Smooth muscle cell of the brain vasculature (primary cell): ENCODE measurements around the gene EPHA6.

Experiments used
- DNase-seq: peaks from one replicate; pipeline ENCODE4 v3.0.0-alpha.2; 2012; ENCODE audit warnings: low read depth, low spot score

The EPHA6 gene

DNA sequence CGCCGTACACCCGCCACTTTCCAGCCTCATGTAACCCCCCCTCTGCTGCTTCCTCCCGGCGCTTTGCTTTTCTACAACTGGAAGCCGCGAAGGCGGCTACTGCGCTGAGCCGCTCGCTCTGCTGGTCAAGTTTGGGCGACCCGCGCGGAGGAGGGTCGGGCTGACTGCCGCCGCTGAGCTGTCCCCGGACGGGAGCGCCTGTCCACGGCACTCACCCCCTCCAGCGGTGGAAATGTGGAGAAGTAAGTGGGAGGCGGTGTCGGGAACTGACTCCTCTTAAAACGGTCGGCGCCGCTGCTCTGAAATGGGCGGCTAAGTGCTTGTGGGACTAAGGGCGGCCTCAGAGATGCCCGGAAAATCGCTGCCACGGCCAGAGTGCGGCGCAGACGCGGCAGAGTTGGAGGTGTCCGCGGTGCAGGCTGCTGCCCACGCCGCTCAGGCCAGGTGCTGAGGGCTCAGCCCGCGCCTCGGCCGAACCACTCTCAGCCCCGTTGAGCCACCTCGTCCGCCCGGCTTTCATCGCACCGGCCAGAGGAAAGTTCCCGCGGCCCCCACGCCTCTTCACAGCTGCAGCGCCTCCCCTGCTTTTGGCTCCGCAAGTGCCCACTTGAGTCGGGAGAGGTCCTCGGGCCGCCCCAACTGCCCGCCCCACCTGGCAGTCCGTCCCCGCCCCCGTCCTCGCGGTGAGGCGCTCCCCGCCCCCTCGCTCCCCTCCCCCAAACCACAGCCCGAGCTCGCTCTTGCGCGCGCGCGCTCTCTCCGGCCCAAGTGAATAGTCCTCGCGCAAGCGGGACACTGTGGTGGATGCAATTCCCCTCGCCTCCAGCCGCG lies at the start of gene EPHA6:
Gene EPHA6, plus strand, starts transcription at position 775 of the 831 bp plus-strand sequence.
- no peak for DNase-seq

DNA sequence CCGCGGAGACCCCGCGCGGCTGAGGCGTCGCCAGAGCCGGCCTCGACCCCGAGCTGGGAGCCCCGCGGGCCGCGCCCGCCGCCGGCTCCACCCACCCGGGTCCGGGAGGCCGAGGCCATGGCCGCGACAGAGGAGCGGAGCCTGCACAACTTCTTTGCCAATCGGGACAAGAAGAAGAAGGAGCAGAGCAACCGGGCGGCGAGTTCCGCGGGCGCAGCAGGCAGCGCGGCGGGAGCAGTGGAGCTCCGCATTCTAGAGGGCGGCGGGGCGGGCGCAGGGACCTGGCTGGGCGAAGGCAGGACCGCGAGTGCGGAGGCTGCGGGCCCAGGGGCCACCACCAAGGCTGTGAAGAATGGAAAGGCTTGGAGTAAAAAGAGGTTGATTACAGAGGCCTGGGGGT lies 37.6 kb upstream of the EPHA6 start:
- no peak for DNase-seq

DNA sequence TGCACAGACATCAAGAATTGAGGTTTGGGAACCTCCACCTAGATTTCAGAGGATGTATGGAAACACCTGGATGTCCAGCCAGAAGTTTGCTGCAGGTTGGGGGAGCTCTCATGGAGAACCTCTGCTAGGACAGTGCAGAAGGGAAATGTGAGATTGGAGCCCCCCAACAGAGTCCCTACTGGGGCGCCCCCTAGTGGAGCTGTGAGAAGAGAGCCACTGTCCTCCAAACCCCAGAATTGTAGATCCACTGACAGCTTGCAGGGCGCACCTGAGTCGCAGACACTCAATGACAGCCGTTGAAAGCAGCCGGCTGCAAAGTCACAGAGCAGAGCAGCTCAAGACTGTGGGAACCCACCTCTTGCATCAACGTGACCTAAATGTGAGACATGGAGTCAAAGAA lies 34.6 kb upstream of the EPHA6 start:
- no peak for DNase-seq

DNA sequence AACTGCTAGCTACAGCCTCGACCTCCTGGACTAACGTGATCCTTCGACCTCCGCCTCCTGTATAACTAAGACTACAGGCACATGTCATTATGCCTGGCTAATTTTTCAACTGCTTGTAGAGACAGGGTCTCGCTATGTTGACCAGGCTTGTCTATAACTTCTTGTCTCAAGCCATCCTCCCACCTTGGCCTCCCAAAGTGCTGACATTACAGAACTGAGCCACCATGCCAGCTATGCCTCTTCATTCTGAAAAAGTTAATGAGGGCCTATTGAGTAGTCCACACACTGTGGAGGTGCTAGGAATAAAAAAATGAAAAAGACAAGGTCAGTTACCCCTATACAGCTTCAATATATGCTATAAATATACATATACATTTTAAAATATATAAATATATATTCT lies 18.3 kb upstream of the EPHA6 start:
- DNase-seq = no peak

DNA sequence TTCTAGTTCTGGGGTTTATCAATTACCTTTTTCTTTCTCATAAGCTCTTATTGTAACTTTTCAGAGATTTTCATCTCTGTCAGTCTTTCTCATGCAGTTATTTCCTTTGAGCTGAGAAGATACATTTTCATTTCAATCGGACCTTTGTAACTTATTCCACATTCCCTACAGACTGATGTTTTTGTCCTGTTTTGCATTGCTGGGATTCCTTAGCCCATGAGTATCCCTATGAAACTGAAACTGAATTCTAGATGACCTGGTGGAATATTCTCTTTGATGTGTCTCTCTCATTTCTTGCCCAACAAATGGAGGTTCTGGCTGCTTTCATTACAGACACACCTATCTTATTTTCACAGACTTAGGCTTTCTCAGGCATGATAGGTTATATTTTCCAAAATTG lies 10.5 kb upstream of the EPHA6 start:
- DNase-seq = no peak

DNA sequence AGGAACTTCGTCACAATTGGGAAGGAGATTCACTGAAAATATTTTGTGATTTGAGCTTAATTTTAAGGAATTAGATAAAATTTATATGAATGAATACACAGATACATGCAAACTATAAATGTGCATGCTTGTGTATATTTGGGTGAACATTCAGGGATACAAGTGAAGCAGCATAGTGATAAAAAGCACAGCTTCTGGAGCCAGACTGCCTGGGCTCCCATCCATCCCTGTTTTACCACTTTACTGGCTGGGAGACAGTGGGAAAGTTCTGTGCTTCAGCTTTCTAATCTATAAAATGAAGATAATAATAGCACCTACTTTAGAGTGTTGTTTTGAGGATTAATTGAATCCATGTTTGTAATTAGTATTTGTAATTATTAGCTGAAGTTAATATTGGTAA lies 8.1 kb upstream of the EPHA6 start:
- no peak for DNase-seq

DNA sequence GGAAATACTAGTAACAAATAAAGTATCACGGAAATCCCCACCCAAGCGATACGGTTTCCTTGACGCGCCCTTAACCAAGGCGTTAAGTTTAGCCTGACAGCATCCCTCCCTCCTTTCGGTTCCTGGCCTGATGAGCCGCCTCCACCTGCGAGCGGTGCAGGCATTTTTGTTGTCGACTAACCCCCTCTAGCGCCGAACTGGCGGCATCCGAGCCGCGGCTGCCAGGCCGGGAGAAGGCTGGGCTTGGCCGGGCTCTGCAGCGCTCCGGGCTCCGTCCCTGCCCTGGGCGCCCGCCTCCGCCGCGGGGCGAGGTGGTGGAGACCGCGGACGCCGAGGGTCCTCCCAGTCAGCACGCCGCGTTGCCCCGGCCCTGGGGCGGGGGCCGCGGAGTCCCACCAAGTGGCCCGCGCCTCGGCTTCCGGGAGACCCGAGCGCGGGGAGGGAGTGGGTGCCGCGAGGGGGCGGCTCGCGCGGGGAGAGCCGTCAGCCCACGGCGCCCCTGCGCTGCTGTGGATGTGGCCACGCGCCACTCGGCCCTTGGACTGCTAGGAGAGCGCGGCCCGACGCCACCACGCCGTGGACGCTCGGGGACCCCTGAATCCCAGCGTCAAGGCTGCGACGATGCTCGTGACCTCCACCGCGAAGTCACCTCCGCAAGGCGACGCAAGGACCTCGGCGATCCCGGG lies 1.1 kb upstream of the EPHA6 start:
- DNase-seq = no peak

DNA sequence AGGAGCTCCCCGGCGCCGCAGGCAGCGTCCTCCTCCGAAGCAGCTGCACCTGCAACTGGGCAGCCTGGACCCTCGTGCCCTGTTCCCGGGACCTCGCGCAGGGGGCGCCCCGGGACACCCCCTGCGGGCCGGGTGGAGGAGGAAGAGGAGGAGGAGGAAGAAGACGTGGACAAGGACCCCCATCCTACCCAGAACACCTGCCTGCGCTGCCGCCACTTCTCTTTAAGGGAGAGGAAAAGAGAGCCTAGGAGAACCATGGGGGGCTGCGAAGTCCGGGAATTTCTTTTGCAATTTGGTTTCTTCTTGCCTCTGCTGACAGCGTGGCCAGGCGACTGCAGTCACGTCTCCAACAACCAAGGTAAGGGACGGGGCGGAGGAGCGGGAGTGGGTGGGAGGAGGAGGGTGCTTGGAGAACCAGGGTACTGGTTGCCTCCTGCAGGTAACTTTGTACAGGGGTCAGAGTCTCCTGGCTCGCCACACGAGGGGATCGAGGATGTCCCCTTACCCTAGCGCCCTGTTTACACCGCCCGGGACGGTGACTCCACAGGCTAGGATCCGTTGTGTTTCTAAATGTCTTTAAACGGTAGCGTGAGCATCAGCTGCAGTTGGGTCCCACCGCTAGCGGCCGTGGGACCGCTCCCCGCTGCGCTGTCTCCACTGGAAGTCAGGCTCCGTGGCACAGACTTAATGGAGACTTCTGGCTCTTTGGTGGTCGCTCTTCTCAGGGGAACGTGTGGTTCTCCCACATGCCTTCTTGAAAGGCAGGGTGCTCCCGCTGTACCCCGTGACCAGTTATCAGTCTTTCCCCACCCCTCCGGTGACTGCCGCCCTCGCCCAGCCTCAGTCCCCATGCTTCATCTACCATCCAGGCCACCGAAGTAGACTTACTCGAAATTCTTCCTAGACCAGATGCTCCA lies 515 bp downstream of the EPHA6 start:
- no peak for DNase-seq

DNA sequence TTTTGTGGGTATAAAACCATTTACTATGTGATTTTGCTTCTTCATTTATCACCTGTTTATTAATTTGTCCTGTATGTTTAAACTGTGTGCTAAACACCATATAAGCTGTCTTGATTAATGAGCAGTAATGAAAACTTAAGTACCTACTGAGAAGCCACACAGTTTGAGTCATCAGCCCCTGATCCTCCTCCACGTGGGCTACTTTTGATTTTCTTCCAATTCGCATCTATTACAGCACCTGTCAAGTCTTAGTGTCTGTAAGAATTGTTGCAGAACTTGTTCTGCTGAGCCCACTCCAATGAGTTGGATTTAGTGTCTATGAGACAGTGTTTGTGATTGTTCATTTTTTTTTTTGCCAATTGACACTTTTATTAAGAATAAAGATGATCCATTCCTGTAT lies 16.8 kb downstream of the EPHA6 start:
- DNase-seq = no peak

DNA sequence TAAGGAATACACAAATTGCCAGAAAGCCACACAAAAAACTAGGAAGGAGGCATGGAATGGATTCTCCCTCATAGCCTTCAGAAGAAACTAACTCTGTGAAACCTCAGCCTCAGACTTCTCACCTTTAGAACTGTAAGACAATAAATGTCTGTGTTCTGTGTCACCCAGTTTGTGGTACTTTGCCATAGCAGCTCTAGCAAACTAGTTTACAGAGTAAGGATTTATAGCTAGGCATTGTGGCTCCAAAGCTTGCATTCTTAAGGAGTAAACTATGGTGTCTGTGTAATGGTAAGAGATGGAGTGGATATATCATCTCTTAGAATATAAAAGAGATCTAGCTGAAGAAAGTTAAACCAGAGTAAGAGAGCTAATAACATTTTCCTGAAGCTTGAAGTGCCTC lies 18.9 kb downstream of the EPHA6 start:
- no peak for DNase-seq

DNA sequence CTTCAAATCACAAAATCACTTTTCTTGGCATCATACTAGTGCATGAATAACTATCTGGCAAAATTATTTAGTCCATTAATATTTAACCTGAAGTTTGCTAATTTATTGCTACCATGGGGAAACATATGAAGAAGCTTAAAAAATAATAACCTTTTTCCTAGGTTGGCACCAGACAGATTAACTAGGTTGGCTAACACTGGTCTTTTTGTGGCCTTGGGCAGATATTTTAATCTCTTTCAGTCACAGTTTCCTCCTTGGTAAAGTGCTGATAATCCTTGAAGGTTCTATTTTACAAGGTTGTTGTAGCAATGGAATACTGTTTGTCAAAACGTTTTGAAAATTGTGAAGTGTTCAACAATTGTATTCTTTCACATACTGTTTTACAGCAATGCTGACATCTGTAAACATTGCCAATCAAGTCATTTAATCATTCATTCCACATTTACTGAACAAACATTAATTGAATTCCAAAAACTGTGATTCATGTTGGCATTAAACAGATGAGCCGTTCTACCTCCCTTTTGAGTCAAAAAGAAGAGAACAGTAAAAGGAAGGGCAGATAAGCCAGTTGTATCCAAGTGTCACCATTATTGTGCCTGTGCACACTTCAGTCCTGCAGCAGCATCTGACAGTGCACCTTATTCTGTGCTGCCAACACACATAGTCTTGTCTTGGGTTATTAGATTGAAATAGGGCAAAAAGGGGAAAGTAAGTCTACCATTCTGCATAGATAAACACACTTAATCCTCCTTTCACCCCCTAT lies 21.9 kb downstream of the EPHA6 start:
- no peak for DNase-seq

DNA sequence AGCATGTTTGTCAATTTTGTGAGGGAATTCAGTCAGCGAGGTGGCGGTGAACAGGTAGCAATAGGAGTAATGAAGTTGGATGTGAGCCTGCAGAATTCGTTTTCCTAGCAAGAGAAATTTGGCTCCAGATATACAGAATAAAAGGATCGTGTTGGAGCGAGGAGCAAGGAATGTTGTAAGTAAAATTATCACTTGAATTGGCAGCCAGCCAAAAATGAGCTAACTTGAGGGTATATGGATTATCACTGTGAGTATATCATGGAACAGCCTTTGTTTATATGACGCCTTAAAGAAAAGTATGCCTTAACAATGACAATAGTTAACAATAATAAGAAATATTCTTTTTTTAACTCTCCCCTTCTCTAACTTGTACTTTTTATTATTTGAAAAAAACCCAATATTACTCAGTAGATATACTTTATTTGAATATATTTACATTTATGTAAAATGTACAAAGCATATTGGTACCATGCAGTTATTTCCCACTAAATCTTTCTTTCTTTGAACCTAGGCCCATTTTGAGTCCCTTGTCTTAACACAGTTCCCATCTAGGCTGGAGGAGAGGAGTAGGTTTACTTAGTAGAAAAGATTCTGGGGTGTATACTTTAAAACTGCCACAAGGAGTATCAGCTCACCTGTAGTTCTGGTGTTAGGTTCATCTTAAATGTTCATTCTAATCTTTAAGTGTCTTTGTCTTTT lies 29.3 kb downstream of the EPHA6 start:
- no peak for DNase-seq

DNA sequence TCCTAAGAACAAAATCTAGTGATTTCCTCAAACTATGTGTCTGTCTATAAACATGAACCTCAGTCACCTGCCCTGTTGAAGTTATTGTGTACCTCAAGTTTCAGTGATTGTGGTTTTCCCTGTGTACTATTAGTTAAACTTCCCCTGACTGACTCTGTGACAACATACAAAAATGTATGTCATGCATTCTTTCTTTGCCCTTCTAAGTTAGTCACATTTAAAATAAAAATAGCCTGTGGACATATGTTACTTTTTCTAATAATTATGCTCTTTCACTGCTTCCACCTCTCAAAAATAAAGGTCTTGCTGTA lies 29.8 kb downstream of the EPHA6 start:
- DNase-seq = no peak

DNA sequence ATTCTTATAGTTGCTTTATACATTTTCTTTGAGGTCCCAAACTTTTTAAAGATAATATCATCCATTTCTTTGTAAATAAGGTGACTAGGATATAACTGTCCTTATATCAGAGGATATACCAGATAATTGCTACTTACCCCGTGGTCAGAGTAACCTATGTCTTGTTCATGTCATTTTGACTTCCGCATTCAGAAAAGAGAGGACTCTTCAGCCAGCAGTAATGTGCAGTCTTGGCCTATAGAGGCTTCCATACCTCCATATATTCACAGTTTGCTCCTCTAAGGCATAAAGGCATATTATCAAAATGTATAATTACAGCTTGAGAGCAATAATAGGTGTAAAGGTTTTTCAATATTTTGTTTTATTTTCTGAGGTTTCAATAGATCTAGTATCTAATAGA lies 38.5 kb downstream of the EPHA6 start:
- DNase-seq = no peak

DNA sequence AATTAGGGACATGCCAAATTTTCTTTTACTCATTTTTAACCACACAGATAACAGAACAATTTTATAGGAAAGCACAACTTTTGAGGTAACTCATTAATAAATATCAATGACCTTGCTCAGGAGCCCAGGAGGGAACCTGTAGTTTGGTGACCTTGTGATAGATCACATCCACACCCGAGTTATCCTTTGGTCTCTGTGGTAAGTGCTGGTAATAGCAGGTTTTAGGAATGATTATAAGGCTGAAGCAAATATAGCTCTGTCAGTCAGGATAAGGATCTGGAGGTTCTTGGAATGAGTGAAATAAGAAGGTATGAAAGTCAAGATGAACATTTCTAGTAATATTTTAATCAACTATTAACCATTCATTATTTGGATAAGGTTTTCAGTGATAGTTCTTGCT lies 46.5 kb downstream of the EPHA6 start:
- no peak for DNase-seq

DNA sequence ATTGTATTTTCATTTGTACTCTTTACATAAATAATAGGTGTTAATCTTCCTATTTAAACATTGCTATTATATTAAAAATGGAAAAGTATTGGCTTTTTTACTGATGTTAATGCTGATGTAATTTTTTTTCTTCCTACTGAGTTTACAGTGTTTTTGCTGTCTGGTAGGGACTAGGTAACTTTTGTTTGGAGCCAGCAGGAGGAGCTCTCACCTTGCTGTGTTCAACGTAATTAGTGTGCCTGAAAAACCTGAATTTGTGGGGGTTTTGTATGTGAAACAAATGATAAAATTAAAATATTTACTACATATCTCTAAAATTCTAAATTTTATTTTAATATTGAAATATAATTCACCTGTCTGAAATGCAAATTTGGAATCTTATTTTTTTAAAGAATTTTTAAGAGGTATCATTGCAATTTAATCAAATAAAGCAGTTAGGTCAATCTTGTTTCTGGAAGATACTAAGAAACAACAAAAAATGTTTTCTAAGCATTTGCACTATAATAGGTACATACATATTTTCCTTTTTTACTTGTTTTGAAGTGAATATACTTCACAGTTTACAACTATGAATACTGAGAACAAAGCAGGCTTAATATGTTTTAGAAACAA lies 48.8 kb downstream of the EPHA6 start:
- no peak for DNase-seq

DNA sequence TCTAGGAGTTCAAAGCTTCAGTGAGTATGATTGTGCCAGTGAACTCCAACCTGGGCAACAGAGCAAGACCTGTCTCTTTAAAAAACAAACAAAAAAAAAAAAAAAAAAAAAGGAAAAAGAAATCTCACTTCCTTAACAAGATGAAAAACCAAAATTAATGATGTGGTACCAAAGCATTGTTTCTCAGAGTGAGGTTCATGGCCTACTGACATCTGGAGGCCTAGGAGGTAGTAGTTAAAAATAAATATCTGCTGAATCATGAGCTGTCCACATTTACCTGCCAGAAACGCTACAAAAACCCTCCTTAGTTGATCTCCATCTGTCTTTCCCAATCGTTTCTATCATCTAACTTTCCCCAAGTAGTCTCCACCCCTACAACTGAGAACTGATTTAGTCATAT lies 51.2 kb downstream of the EPHA6 start:
- DNase-seq = no peak

DNA sequence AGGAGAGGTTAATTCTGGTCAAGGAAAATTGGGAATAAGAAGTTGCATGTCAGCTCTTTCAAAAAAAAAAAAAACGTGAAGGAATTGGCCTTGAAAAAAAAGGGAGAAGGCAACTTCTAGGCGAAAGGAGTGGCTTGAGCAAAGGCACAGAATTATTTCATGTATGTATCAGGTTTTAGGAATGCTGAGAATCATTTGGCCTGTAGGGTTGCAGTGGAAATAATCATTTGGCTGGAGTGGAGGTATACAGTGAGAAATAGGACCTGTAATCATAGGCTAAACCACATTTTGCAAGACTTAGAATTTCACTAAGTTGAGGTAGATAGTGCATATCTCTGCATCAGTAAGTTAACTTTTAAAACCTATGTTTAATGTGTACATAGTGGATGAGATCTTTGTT lies 54.9 kb downstream of the EPHA6 start:
- DNase-seq = no peak

DNA sequence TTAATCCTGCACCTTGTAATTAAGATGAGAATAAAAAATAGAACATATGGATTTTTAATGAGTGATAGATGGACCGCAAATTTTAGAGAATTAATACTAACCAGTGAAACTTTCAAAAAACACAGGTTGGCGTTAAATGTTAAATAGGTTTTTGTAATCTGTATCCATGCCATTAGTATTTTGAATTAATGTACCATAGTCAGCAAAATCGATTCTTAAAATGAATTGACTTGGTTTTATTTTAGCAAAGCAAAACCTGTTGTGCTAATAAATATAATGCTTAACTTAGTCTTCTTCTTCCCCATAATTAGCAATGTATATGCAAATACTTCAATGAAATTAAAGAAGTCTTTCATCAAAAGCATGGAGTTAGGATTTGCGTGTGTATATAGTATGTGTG lies 63.1 kb downstream of the EPHA6 start:
- no peak for DNase-seq

DNA sequence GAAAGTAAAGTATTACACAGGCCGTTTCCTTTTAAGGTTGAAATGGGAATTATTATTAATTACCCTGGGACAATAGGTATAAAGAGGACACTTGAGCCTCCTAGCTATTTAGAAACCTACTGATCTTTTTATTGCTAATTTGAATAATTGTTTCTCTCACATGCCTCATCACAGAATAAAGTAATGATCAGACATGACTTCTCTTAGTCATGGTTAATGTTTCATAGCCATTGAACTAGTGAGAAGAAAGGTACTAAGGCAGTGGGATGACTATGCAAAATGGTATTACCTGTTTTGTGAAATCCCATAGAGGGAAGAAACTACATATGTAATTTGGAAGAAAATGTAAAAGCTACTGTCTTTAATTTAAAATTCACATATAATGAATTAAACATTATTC lies 85.6 kb downstream of the EPHA6 start:
- no peak for DNase-seq

DNA sequence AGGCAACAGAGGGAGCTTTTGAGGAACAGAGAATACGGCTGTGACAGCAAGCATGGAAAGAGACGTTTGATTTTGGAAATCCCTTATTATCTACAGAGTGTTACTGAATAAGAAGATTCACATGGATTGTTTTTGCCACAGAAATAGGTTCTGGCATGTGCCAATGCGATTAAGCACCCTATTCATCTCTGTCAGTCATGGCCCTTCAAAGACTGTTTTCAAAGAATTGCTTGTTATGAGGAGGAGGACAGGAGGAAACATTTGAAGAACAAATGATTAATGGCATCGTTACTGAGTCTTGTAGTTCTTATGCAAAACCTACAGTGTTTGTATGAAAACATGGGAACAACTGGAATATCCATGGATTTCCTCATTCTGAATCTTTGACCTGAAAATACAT lies 86.2 kb downstream of the EPHA6 start:
- no peak for DNase-seq
